ENCODE data around the gene PET117.
"Not testable (repeated sequence)": the region's sequence is repeated elsewhere in the genome, so short reads cannot be mapped to it uniquely, and the experiment has no call there.

Gene PET117

DNA sequence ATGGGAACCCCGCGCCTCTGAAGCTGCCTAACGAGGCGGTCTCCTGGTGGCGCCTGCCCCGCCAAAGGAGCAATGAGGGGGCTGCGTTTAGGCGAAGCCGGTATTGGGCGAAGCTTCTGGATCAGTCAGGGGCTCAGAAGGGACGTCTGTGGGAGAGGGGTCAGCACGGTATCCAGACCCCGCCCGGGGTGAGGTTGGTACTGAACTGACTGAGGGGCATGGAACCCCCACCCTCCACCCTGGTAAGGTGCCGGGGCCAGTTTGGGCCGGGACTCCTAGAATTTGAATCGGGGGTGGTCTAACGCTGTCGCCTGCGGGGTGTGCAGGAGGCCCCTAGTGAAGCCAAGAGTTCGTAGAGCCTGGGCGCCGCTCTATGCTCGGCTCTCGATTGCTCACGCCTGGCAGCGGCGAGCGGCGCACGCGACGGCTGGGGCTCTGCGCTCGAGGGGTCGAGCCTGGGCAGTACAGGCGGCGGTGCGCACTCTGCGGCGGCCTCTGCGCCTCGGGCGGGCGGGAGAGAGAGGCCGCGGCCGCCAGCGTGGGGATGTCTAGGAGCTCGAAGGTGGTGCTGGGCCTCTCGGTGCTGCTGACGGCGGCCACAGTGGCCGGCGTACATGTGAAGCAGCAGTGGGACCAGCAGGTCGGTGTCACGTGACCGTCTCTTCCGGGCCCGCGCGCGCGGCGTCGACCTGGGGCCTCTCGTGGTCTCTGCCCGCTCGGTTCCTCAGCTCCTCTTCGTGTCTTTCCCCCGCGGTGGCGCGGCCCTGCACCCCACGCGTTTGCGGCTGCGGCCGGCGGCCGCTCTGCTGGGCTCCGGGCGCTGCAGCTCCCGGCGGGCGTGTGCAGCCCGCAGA, at the start of gene PET117, which contains the start of gene KAT14:
TSS of gene PET117 (plus strand) at position 452 of the 854 bp plus-strand sequence. CDS start at position 545, 93 bp downstream.
TSS of gene KAT14 (plus strand) at position 452 of the 854 bp plus-strand sequence. CDS start 4,798 bp downstream, outside the sequence.
- peak; percentile 32 for DNase-seq

DNA sequence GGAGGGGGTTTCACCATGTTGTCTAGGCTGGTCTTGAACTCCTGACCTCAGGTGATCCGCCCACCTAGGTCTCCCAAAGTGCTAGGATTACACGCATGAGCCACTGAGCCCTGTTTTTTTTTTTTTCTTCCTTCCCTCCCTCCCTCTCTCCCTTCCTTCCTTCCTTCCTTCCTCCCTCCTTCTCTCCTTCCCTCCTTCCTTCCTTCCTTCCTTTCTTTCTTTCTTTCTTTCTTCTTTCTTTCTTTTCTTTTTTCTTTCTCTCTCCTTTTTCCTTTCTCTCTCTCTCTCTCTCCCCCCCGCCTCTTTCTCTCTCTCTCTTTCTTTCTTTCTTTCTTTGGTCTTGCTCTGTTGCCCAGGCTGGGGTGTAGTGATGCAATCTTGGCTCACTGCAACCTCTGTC, 49.4 kb upstream of the PET117 start:
- DNase-seq, result not testable (repeated sequence)

GRCh38 chr20:18088841-18089240, 48.8 kb upstream of the PET117 start:
- not testable (repeated sequence) for DNase-seq

DNA sequence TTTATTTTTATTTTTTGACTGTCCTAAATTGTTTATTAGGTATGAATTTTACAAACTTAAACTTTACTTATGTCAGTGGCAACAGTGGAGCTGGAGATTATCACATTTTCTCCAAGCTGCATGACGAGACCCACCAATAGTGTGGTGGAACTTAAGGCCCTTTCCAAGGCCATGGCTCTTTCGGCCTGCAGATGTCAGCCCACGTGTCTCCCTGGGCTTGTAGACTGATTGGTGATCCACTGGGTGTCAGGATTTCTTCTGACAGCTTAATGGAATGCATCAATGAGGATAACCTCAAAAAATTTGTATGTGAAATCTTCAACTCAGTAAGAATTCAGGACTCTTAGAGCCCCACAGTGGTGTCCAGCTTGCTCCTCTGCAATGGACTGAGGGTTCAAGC, 47.6 kb upstream of the PET117 start:
- no peak for DNase-seq

DNA sequence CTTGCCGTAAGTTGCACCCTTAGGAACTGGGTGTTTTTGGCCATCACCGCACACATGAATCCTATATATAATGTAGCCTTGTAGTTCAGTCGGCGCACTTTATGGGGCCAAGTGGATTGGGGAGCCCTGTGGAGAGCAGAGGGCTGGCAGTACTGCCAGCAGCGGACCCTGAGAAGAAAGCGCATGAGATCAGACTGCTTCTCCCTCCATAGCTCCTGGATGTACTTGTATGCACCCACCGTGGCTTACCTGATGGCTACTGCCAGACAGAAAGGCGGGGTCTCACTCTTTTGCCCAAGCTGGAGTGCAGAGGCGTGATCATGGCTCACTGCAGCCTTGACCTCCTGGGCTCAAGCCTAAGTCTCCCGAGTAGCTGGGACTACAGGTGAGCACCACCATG, 47.2 kb upstream of the PET117 start:
- no peak for DNase-seq

GRCh38 chr20:18091623-18092022, 46.0 kb upstream of the PET117 start:
- DNase-seq, result no peak

- no peak for DNase-seq
Observed at GRCh38 chr20:18092890-18093289, 44.8 kb upstream of the PET117 start.

GRCh38 chr20:18093388-18093787, 44.3 kb upstream of the PET117 start:
- no peak for DNase-seq

DNA sequence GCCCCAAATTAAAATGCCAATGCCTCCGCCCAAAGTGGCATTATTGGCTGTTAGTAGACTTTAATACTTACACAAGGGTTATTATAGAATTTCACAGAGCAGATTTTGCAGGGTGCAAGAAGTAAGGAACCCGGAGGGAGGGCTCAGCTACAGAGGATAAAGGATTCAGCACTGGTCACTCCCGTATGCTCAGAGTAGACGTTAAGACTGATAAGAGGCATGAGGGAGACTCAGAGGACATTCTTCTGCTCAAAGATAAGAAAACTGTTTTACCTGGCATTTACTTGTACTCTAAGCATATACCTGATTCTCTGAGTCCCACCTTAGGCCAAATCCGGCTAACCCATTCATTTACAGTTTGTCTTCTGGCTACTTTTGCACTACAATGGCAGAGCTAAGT, 43.5 kb upstream of the PET117 start:
- DNase-seq, result no peak

DNA sequence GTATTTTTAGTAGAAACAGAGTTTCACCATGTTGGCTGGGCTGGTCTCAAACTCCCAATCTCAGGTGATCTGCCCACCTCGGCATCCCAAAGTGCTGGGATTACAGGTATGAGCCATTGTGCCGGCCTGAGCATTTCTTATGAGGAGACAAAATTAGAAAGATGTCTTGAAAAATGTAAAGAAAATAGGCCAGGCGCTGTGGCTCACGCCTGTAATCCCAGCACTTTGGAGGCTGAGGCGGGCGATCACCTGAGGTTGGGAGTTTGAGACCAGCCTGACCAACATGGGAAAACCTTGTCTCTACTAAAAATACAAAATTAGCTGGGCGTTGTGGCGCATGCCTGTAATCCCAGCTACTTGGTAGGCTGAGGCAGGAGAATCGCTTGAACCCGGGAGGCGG, 37.1 kb upstream of the PET117 start:
- not testable (repeated sequence) for DNase-seq

GRCh38 chr20:18101125-18101810, 36.4 kb upstream of the PET117 start:
- DNase-seq, result no peak

DNA sequence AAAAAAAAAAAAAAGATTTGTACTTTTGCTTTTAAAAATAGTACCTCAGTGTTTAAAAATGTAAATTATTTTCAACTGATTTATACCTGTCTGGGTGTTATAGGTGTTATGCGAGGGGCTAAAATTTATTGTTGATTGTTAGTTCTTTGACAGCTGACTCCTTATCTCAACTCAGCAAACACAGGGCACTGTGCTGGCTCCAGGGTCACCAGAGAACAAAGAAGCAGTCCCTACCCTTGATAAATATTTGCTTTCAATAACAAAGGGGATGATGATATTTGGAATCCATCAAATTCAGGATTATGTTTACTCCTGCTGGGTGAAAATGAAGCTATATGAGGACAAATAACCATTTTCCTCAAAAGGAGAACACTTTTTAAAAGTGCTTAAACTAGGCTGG, 34.2 kb upstream of the PET117 start:
- DNase-seq, result no peak

DNA sequence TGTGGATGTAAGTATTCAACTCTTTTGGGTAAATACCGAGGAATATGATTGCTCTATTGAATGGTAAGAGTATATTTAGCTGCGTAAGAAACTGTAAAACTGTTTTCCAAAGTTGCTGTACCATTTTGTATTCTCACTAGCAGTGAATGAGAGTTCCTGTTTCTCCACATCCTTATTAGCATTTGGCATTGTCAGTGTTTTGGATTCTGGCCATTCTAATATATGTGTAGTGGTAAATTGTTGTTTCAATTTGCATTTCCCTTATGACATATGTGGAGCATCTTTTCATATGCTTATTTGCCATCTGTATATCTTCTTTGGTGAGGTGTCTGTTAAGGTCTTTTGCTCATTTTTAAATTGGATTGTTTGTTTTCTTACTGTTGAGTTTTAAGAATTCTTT, 29.3 kb upstream of the PET117 start:
- no peak for DNase-seq

- DNase-seq, result not testable (repeated sequence)
Observed at GRCh38 chr20:18128574-18128973, 9.1 kb upstream of the PET117 start.

GRCh38 chr20:18132663-18133062, 5.0 kb upstream of the PET117 start:
- DNase-seq, result no peak

GRCh38 chr20:18133962-18134361, 3.7 kb upstream of the PET117 start:
- DNase-seq, result no peak

DNA sequence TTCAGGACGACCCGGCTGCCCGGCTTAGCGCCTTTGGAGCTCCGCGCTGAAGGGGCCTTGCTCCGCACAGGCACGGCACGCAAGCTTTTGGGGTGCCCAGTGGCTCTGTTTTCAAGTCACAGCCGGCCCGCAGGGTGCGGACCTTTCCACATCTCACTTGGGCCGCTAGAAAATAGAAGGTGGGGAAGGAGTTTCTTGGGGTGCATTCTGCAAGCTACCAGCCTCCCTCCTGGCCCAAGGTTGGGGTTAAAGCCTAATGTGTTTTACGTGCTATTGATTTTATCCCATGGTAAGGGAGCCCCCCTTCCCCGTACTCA, 561 bp downstream of the PET117 start:
- no peak for DNase-seq

- no peak for DNase-seq
Observed at GRCh38 chr20:18138639-18139583, 1.2 kb downstream of the PET117 start.

- no peak for DNase-seq
Observed at GRCh38 chr20:18139832-18140231, 2.2 kb downstream of the PET117 start.

DNA sequence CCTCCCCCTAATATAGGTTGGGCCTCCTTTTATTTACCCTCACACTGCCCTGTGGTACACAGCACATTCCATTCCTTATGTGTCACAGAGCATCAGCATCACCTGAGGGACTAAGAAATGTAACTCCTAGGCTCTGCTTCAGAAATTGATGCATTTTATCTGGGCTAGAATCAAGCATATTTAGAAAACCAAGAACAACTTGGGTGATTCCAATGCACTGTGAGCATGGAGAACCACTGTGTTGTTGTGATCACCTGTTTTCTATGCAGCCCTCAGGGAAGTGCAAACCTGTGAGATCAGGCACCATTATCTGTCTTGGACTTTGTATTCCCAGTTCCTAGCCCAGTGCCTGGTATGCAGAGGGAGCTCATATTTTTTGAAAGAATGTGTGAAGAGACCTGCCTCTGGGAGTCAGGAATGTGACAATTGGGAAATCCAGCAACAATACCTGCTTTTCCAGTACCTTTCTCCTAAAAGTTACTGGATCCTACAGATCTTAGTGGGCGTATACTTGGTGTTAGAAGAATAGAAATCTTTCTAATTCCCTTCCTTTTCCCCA, 7.0 kb downstream of the PET117 start:
- no peak for DNase-seq

DNA sequence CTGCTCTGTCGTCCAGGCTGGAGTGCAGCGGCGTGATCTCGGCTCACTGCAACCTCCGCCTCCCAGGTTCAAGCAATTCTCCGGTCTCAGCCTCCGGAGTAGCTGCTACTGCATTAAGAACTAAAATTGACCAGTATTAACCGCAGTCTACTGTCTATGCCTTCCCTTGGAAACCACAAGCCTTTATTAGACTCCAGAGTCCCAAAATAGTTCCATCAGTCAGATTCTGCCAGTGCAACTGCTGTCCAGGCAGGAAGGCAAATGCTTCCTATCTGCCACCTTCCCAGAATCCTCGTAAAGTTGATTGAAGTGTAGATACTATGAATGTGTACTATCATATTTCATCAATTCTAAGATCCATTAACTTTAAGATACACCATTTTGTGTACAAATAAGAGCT, 16.7 kb downstream of the PET117 start:
- DNase-seq, result no peak

DNA sequence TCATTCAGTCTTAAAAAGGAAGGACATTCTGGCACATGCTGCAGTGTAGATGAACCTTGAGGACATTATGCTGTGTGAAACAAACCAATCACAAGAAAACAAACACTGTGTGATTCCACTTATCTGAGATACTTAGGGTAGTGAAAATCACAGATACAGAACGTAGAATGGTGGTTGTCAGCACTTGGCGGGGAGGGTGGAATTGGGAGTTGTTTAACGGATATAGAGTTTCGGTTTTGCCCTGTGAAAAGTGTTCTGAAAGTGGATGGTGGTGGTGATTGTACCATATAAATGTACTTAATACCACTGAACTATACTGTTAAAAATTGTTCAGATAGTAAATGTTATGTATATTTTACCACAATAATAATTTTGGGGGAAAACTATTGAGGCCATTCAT, 18.4 kb downstream of the PET117 start:
- no peak for DNase-seq

- DNase-seq, result no peak
Observed at GRCh38 chr20:18164356-18164755, 26.7 kb downstream of the PET117 start.
